PFSK-1 (cell line): Measurements from ENCODE around the gene GRID1.

Experiments
- FOXP2 ChIP-seq: optimal IDR thresholded peaks from 2 replicates; pipeline ENCODE3; 2011; ENCODE audit warnings: borderline replicate concordance, control low read depth, inconsistent platforms; ENCODE audit not compliant: insufficient read depth; ENCODE audit errors: extremely low read length, extremely low read depth
- POLR2AphosphoS5 ChIP-seq: IDR thresholded peaks from 2 replicates; pipeline ENCODE4 v1.6.1; 2012; ENCODE audit warnings: low read depth, mild to moderate bottlenecking, control low read depth, low read length, moderate library complexity
- SIN3A ChIP-seq: IDR thresholded peaks from 2 replicates; pipeline ENCODE4 v1.6.1; 2012; ENCODE audit warnings: mild to moderate bottlenecking, low read length, moderate library complexity, borderline replicate concordance; ENCODE audit not compliant: insufficient read depth
- TAF1 ChIP-seq: IDR thresholded peaks from 2 replicates; pipeline ENCODE4 v1.6.1; 2012; ENCODE audit warnings: low read length, control low read depth, borderline replicate concordance; ENCODE audit not compliant: insufficient read depth
- TF ChIP-seq, protein P1 (sequence below), 2 experiments: IDR thresholded peaks; 2 replicates each; pipeline versions ENCODE4 v1.6.1 to v1.8.0; 2011 to 2012; ENCODE audit warnings: low read depth in 2 of 2, low read length in 2 of 2, control low read depth in 1 of 2, inconsistent platforms in 1 of 2, mild to moderate bottlenecking in 1 of 2, moderate library complexity in 1 of 2; ENCODE audit not compliant: insufficient read depth in 1 of 2

GRID1 gene

GRCh38 chr10:86224354-86225102 lies 142.1 kb downstream of the GRID1 start:
- no peak for TF ChIP-seq POLR2AphosphoS5
- TF ChIP-seq TAF1, result no peak
- TF ChIP-seq FOXP2, result no peak
- no peak for TF ChIP-seq SIN3A
- TF ChIP-seq, protein P1, sequence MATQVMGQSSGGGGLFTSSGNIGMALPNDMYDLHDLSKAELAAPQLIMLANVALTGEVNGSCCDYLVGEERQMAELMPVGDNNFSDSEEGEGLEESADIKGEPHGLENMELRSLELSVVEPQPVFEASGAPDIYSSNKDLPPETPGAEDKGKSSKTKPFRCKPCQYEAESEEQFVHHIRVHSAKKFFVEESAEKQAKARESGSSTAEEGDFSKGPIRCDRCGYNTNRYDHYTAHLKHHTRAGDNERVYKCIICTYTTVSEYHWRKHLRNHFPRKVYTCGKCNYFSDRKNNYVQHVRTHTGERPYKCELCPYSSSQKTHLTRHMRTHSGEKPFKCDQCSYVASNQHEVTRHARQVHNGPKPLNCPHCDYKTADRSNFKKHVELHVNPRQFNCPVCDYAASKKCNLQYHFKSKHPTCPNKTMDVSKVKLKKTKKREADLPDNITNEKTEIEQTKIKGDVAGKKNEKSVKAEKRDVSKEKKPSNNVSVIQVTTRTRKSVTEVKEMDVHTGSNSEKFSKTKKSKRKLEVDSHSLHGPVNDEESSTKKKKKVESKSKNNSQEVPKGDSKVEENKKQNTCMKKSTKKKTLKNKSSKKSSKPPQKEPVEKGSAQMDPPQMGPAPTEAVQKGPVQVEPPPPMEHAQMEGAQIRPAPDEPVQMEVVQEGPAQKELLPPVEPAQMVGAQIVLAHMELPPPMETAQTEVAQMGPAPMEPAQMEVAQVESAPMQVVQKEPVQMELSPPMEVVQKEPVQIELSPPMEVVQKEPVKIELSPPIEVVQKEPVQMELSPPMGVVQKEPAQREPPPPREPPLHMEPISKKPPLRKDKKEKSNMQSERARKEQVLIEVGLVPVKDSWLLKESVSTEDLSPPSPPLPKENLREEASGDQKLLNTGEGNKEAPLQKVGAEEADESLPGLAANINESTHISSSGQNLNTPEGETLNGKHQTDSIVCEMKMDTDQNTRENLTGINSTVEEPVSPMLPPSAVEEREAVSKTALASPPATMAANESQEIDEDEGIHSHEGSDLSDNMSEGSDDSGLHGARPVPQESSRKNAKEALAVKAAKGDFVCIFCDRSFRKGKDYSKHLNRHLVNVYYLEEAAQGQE (IDR thresholded peaks at IDR 0.05; ENCODE audit: insufficient read depth in 1 of 2, low read depth in 2 of 2, low read length in 2 of 2), result no peak

- TF ChIP-seq SIN3A (no peak), FOXP2 (no peak), TAF1 (no peak), POLR2AphosphoS5 (no peak)
- TF ChIP-seq, protein P1 (IDR thresholded peaks at IDR 0.05; ENCODE audit: insufficient read depth in 1 of 2, low read depth in 2 of 2, low read length in 2 of 2), result no peak
Observed at GRCh38 chr10:86223256-86223655, 143.3 kb downstream of the GRID1 start.

- TF ChIP-seq TAF1 (no peak), POLR2AphosphoS5 (no peak), SIN3A (no peak), FOXP2 (no peak)
- TF ChIP-seq, protein P1 (IDR thresholded peaks at IDR 0.05; ENCODE audit: insufficient read depth in 1 of 2, low read depth in 2 of 2, low read length in 2 of 2), result no peak
Observed at GRCh38 chr10:86222687-86223086, 143.9 kb downstream of the GRID1 start.

- TF ChIP-seq, protein P1 (IDR thresholded peaks at IDR 0.05; ENCODE audit: insufficient read depth in 1 of 2, low read depth in 2 of 2, low read length in 2 of 2), result no peak
- TF ChIP-seq POLR2AphosphoS5 (no peak), TAF1 (no peak), SIN3A (no peak), FOXP2 (no peak)
Observed at GRCh38 chr10:86222336-86222650, 144.3 kb downstream of the GRID1 start.
